H1 (cell line): ENCODE data around the gene MLN. TPM values are rescaled to one million over a fixed set of nuclear protein-coding genes. Genes with fewer than 3 reads are reported as not detected.

Source experiments
- CTCF ChIA-PET: fragments of 300-600 bp; sonication (Branson Sonifier 250); formaldehyde crosslinking; loops from one replicate; lab custom pipeline; 2021; ENCODE audit not compliant: partially characterized antibody; lab: Charles Lee
- POLR2A ChIA-PET: fragments of 300-600 bp; sonication (Branson Sonifier 250); formaldehyde crosslinking; loops from one replicate; lab custom pipeline; 2021; ENCODE audit warnings: inconsistent platforms; ENCODE audit not compliant: partially characterized antibody; lab: Charles Lee
- DNase-seq, 2 experiments: peaks; one replicate each; pipeline versions ENCODE4 v3.0.0 to v3.0.0-alpha.2; 2010 to 2022; ENCODE audit warnings: low spot score in 2 of 2, low read depth in 1 of 2, mixed read lengths in 1 of 2
- FAIRE-seq: peaks from 2 replicates; lab custom pipeline; 2011; peaks lifted over from hg19 to GRCh38; lab: Jason Lieb, UNC
- H2AFZ ChIP-seq: 2 replicates; pipeline ENCODE4 v1.8.1; 2012; ENCODE audit warnings: low read length, inconsistent platforms
- H2AK5ac ChIP-seq: 2 replicates; pipeline ENCODE4 v1.6.1; 2013; ENCODE audit warnings: low read depth, low read length
- H2BK120ac ChIP-seq: replicated peaks from 2 replicates; pipeline ENCODE3; 2013; ENCODE audit warnings: low read depth, low read length, inconsistent platforms
- H2BK12ac ChIP-seq: 2 replicates; pipeline ENCODE4 v1.6.1; 2013; ENCODE audit warnings: low read depth, low read length
- H2BK15ac ChIP-seq: 2 replicates; pipeline ENCODE4 v1.6.1; 2013; ENCODE audit warnings: low read length
- H2BK20ac ChIP-seq: 2 replicates; pipeline ENCODE4 v1.6.1; 2013; ENCODE audit warnings: low read length
- H2BK5ac ChIP-seq: 2 replicates; pipeline ENCODE4 v1.6.1; 2013; ENCODE audit warnings: low read depth, low read length
- H3K14ac ChIP-seq: 2 replicates; pipeline ENCODE4 v1.6.1; 2013; ENCODE audit warnings: inconsistent platforms; ENCODE audit not compliant: insufficient read length
- H3K18ac ChIP-seq: 2 replicates; pipeline ENCODE4 v1.6.1; 2013; ENCODE audit warnings: low read length; ENCODE audit errors: extremely low read depth
- H3K23ac ChIP-seq: 2 replicates; pipeline ENCODE4 v1.6.1; 2013; ENCODE audit warnings: inconsistent platforms; ENCODE audit not compliant: insufficient read length
- H3K23me2 ChIP-seq: 2 replicates; pipeline ENCODE4 v1.6.1; 2013; ENCODE audit warnings: low read depth, low read length
- H3K27ac ChIP-seq: 2 replicates; pipeline ENCODE4 v1.6.1; 2011; ENCODE audit warnings: low read depth, low read length, inconsistent platforms
- H3K27me3 ChIP-seq, 4 experiments: replicated peaks in 1 of 4; 1 replicate in 1 of 4; 2 replicates in 3 of 4; pipeline versions ENCODE4 v1.6.1 to v1.8.1; 2011 to 2013; ENCODE audit warnings: low read length in 3 of 4, mild to moderate bottlenecking in 3 of 4, inconsistent platforms in 2 of 4, mixed read lengths in 2 of 4, moderate library complexity in 1 of 4; ENCODE audit not compliant: control insufficient read depth in 3 of 4, insufficient read depth in 3 of 4; ENCODE audit errors: extremely low read depth in 1 of 4
- H3K36me3 ChIP-seq, 4 experiments: 2 replicates each; pipeline versions ENCODE4 v1.6.1 to v1.8.1; 2011 to 2013; ENCODE audit warnings: mild to moderate bottlenecking in 4 of 4, low read length in 3 of 4, moderate library complexity in 2 of 4, control low read depth in 1 of 4, inconsistent platforms in 1 of 4; ENCODE audit not compliant: insufficient read depth in 4 of 4, control insufficient read depth in 2 of 4
- H3K4ac ChIP-seq: replicated peaks from 2 replicates; pipeline ENCODE3; 2013; ENCODE audit warnings: low read length, low read depth, mixed read lengths, inconsistent platforms; ENCODE audit not compliant: insufficient read length
- H3K4me1 ChIP-seq, 4 experiments: replicated peaks in 1 of 4; 1 replicate in 1 of 4; 2 replicates in 3 of 4; pipeline versions ENCODE4 v1.6.1 to v1.8.1; 2011 to 2013; ENCODE audit warnings: low read length in 3 of 4, inconsistent platforms in 2 of 4, mixed read lengths in 1 of 4; ENCODE audit not compliant: insufficient read depth in 4 of 4, control insufficient read depth in 3 of 4
- H3K4me2 ChIP-seq, 2 experiments: 2 replicates each; pipeline versions ENCODE4 v1.6.1 to v1.8.1; 2011 to 2013; ENCODE audit warnings: low read depth in 2 of 2, low read length in 2 of 2, control low read depth in 1 of 2, inconsistent platforms in 1 of 2, mild to moderate bottlenecking in 1 of 2; ENCODE audit not compliant: insufficient read depth in 1 of 2
- H3K4me3 ChIP-seq, 4 experiments: fragments of 200-600, 300-600 bp in 1 of 4; sonication (generic), shearing (Covaris generic), sonication (Bioruptor Twin) in 1 of 4; 2 replicates each; pipeline versions ENCODE4 v1.5.1 to v1.8.1; 2011 to 2016; ENCODE audit warnings: low read length in 4 of 4, low read depth in 3 of 4, control low read depth in 2 of 4, inconsistent platforms in 2 of 4, mild to moderate bottlenecking in 2 of 4, mixed read lengths in 1 of 4, moderate library complexity in 1 of 4; ENCODE audit not compliant: insufficient read depth in 2 of 4; ENCODE audit errors: extremely low read depth in 1 of 4
- H3K56ac ChIP-seq: replicated peaks from 2 replicates; pipeline ENCODE3; 2013; ENCODE audit warnings: low read depth, mild to moderate bottlenecking, mixed read lengths, low read length, inconsistent platforms; ENCODE audit not compliant: insufficient read length
- H3K79me1 ChIP-seq: 2 replicates; pipeline ENCODE4 v1.6.1; 2013; ENCODE audit warnings: low read depth, low read length, control low read depth
- H3K79me2 ChIP-seq, 2 experiments: 2 replicates each; pipeline versions ENCODE4 v1.6.1 to v1.8.1; 2012 to 2013; ENCODE audit warnings: low read length in 2 of 2, mild to moderate bottlenecking in 2 of 2, inconsistent platforms in 1 of 2; ENCODE audit not compliant: insufficient read depth in 2 of 2, control insufficient read depth in 1 of 2
- H3K9ac ChIP-seq, 4 experiments: replicated peaks in 1 of 4; 1 replicate in 1 of 4; 2 replicates in 3 of 4; pipeline versions ENCODE4 v1.6.1 to v1.8.1; 2011 to 2013; ENCODE audit warnings: low read depth in 3 of 4, low read length in 3 of 4, control low read depth in 2 of 4, mild to moderate bottlenecking in 2 of 4, moderate library complexity in 2 of 4, inconsistent platforms in 1 of 4; ENCODE audit errors: extremely low read depth in 1 of 4
- H3K9me3 ChIP-seq, 2 experiments: 2 replicates each; pipeline versions ENCODE4 v1.6.1 to v1.8.1; 2012 to 2013; ENCODE audit warnings: mild to moderate bottlenecking in 2 of 2, moderate library complexity in 2 of 2, control low read depth in 1 of 2, inconsistent platforms in 1 of 2, low read depth in 1 of 2, low read length in 1 of 2, mixed read lengths in 1 of 2; ENCODE audit not compliant: insufficient read depth in 2 of 2
- H4K20me1 ChIP-seq, 2 experiments: replicated peaks in 1 of 2; 2 replicates each; pipeline versions ENCODE3 to v1.8.1; 2011 to 2013; ENCODE audit warnings: inconsistent platforms in 2 of 2, low read length in 2 of 2, mild to moderate bottlenecking in 1 of 2; ENCODE audit not compliant: insufficient read depth in 2 of 2, control insufficient read depth in 1 of 2
- H4K5ac ChIP-seq: 2 replicates; pipeline ENCODE4 v1.6.1; 2013; ENCODE audit warnings: low read length, low read depth, mixed read lengths, inconsistent platforms; ENCODE audit not compliant: insufficient read length
- H4K8ac ChIP-seq: 2 replicates; pipeline ENCODE4 v1.8.0; 2013; ENCODE audit warnings: mild to moderate bottlenecking, moderate library complexity, low read length, inconsistent platforms; ENCODE audit not compliant: insufficient read depth; ENCODE audit errors: extremely low read depth
- H4K91ac ChIP-seq: replicated peaks from 2 replicates; pipeline ENCODE3; 2013; ENCODE audit warnings: low read length, mixed read lengths, inconsistent platforms; ENCODE audit not compliant: insufficient read length
- EGR1 ChIP-seq: IDR thresholded peaks from 2 replicates; pipeline ENCODE4 v1.6.1; 2011; ENCODE audit warnings: low read depth, low read length, borderline replicate concordance
- HDAC6 ChIP-seq: IDR thresholded peaks from one replicate; pipeline ENCODE4 v1.7.1; 2012; ENCODE audit warnings: low read depth, mild to moderate bottlenecking, inconsistent platforms, low read length, moderate library complexity
- RBBP5 ChIP-seq: IDR thresholded peaks from 2 replicates; pipeline ENCODE4 v1.7.1; 2012; ENCODE audit warnings: low read depth, mild to moderate bottlenecking, inconsistent platforms, low read length, moderate library complexity, borderline replicate concordance
- SIN3A ChIP-seq, 2 experiments: IDR thresholded peaks in 1 of 2; conservative IDR thresholded peaks in 1 of 2; 2 replicates each; pipeline ENCODE4 v1.6.1; 2011 to 2012; ENCODE audit warnings: low read length in 2 of 2, improper control_type of control experiment in 1 of 2, low read depth in 1 of 2, mild to moderate bottlenecking in 1 of 2
- WGBS, 2 experiments: shearing (Covaris generic) in 1 of 2; methylation state at CpG; one replicate each; pipeline versions ENCODE4 v1.1.6 to v1.1.7; 2013 to 2015; ENCODE audit warnings: low lambda C conversion rate in 2 of 2, mixed read lengths in 2 of 2, inconsistent platforms in 1 of 2, low coverage in 1 of 2, missing lambda C conversion rate in 1 of 2; ENCODE audit not compliant: insufficient replicate concordance in 2 of 2, insufficient coverage in 1 of 2, insufficient read length in 1 of 2; ENCODE audit errors: extremely low coverage in 1 of 2, missing lambda C conversion rate in 1 of 2; 5-methylcytosine and 5-hydroxymethylcytosine counted together
- polyA plus RNA-seq, 7 experiments: library from polyadenylated mRNA; depleted of rRNA in 3 of 7; stranded (reverse) in 5 of 7; unstranded in 2 of 7; fragments of >200 nt in 5 of 7; fragments of 200-250 nt in 2 of 7; gene quantifications; 1 replicate in 5 of 7; 2 replicates in 1 of 7; 4 replicates in 1 of 7; pipeline versions ENCODE4 v1.2.1 to v1.2.3, GENCODE V29; 2011 to 2013; ENCODE audit warnings: missing spikeins in 2 of 7, mixed read lengths in 2 of 7
- total RNA-seq: library from RNA; stranded (reverse); fragmentation: NEBNext Ultra II Directional; extraction: Animal tissue kit (Norgen Biotek cat#: 25700); gene quantifications from 2 replicates; pipeline ENCODE4 v1.2.1, GENCODE V29; 2021

Gene MLN
- total and polyA plus RNA-seq, 2 of the 8 experiments (the other 6 are each of a cell fraction or from before 2014, with no cell fraction given), result not detected

GRCh38 chr6:33778444-33779121 is 25.2 kb downstream of the MLN start:
- Histone ChIP-seq H2BK15ac (no peak overlapping the region), H3K9ac (no peak overlapping the region), H3K18ac (no peak overlapping the region; the same call in 1 of the 2 replicates), H3K79me2 (no peaks in the 10 kb centered on the region), H4K91ac (no peak overlapping the region), H4K8ac (no peak overlapping the region), H3K36me3 (peaks cover 38 to 92% (median 59%) of the 10 kb centered on the region in 4 experiments), H2BK120ac (no peak overlapping the region), H3K14ac (no peak overlapping the region), H4K5ac (no peak overlapping the region), H3K56ac (no peak overlapping the region), H4K20me1 (peaks cover 0 to 2% of the 10 kb centered on the region in 2 experiments), H3K27ac (no peak overlapping the region), H2AK5ac (no peak overlapping the region), H3K27me3 (no peaks in the 10 kb centered on the region), H3K23ac (no peak overlapping the region), H3K9me3 (no peaks in the 10 kb centered on the region), H3K4me1 (peaks cover 21 to 43% (median 36%) of the 10 kb centered on the region in 4 experiments), H3K4me2 (no peak overlapping the region), H3K4me3 (no peak overlapping the region), H3K23me2 (no peaks in the 10 kb centered on the region), H3K4ac (no peak overlapping the region), H2BK5ac (no peak overlapping the region; the same call in 1 of the 2 replicates), H2AFZ (no peak overlapping the region), H3K79me1 (no peaks in the 10 kb centered on the region; the same call in 1 of the 2 replicates), H2BK12ac (peak overlapping the region; percentile 29; the same call in 1 of the 2 replicates), H2BK20ac (0 out of 2 replicates have a peak overlapping the region, but pooled peaks have one; percentile 73)
- TF ChIP-seq RBBP5, result no peak
- 0 out of 4 replicates have a peak, but pooled peaks of 1 of the 2 experiments have one; percentile 32 for TF ChIP-seq SIN3A (conservative IDR thresholded peaks at IDR 0.05 in 1 of 2, IDR thresholded peaks at IDR 0.05 in 1 of 2; ENCODE audit: low read depth in 1 of 2, low read length in 2 of 2)
- no peak for TF ChIP-seq HDAC6
- TF ChIP-seq EGR1, result no peak
- DNase-seq, result no peak
- no peak for FAIRE-seq
- 84% methylated on average over 12 of the region's 12 CpGs; no CpG with 5 or more reads in 1 of the 2 experiments for WGBS, 2 experiments
- ChIA-PET CTCF (interaction anchor here (0.6 to 14.3 kb wide), 31 partner anchors 9 to 269 kb away, joined by 3 to 156 read pairs (median 4); partner anchors contain the start of gene UQCC2), POLR2A (interaction anchor here (0.7 to 7.6 kb wide), 5 partner anchors 9 to 198 kb away, joined by 3 to 101 read pairs (median 4); partner anchors contain the start of genes LEMD2 and UQCC2)
